ENCODE results near the gene TET2.

- TF ChIP-seq POLR2A (IDR thresholded peaks at IDR 0.05), result no peak
- TF ChIP-seq CTCF (IDR thresholded peaks at IDR 0.05), result no peak
These were observed 80.4 kb downstream of the TET2 start for GRCh38 chr4:105227054-105227453.
